ENCODE results near the gene CUL1.

CUL1 gene

DNA sequence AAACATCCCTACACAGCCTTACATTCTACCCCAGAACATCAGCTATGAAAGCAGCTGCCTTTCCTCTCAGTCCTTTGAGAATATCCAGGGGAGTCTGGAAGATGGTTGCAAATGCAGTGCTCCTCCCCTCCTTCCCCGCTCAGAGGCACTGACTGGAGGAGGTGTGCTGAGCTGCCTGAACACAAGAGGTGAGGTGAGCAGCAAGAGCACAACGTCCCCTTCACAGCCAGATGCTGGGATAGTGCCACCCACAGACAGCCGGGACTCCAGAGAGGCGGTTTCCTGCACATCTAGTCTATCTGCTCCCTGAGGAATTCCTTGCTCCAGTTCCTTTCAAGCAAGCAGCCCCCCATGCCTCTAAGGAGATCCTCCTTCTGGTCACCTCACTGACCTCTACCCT is 111.2 kb downstream of the CUL1 start:
- no peak for DNase-seq

DNA sequence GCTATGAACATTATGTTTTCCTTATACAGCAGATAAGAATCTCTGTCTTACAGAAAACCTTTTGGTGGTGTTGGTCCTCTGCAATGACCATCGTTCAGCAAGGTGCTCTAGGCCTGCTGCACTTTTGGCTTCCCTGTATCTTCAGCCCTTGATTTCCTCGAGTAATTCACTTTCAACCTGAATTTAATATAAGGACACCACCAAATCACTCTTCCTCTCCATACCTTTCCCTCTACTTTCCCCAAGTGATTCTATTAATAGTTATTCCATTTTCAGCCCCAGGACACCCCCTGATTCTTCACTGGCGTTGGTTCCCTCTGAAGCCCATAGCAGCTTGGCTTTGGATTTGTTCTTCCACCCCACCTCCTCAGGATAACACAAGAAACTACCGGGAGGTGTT is 113.2 kb downstream of the CUL1 start:
- DNase-seq: no peak

DNA sequence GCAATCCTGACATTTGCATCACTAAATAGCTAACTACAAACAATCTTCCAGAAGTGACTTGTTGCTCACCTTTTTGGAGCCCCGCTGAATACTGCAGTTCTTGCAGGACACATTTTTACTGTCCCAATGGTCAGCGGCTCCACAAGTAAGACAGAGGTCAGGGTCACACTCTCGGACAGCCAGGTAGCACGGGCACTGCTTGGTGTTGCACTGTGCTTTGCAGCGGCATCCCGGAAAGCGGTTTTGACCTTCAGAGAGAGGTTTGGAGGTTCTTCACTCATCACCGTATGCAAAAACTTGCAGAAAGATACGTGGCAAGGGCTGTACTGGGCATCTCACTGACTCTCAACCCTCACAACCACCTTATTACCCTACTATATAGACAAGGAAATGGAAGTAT is 115.2 kb downstream of the CUL1 start:
- no peak for DNase-seq

DNA sequence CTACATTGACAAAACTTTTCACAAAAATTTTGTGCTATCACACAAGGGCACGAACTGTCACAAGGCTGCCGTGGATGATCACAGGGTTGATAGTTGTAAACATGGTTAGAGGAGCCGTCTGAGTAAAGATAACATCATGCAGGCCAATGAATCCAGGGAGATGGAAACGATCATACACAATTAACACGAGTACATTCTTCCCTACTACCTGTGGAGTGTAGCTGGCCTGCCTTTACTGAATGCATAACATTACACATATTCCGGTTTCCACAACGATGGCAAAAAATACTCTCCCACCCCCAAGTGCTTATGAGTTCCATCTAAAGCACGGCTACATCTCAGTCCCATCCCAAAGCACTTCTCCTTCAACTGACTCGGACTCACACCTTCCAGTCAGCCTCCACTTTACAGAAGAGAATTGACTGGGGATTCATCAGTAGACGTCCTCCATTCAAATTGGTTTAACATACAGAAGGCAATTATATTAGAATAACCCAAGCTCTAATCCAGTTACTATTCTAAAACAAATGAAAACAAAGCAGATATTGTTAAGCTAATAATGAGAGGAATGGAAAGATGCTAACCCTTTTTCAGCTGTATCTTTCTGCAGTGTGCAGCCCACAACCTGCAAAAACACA is 116.3 kb downstream of the CUL1 start:
- no peak for DNase-seq

- no peak for DNase-seq
Observed at GRCh38 chr7:148815612-148816011, 116.9 kb downstream of the CUL1 start.

DNA sequence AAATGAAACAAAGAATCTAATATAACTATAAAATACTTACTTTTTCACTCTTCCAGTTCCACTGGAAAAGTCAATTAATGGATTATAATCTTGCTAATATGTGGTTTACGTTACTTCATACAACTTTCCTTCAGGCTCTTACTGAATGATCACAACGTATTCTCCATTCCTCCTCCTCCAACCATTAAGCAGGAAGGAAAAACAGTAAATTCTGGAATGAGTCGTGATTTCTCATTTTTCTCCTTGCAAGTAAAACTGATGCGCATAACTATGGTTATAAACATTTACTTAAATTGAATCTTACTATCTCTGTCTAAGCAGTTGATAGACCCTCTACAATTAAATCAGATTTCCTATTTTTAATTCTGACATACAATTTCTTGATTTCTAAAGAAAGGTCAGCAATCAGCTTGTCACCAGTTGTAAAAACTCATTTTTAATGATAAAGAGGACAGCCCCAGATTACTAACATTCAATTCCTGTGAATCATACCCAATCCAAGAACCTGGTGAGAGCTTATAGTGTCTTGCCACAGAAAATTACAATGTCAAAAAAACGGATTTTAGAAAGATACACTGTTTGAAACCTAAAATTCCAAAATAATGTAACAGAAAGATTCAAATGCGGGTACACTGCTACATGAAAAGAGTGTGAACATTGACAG is 121.1 kb downstream of the CUL1 start:
- no peak for DNase-seq

DNA sequence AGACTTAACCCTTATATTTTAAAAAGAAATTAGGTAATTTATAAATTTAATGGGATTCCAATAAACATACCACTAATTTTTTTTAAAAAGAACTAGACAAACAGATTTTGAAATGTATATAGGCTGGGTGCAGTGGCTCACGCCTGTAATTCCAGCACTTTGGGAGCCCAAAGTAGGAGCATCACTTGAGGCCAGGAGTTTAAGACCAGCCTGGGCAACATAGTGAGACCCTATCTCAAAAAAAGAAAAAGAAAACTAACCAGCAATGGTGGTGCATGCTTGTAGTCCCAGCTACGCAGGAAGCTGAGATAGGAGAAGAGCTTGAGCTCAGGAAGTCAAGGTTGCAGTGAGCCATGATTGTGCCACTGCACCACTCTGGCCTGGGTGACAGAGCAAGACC is 122.7 kb downstream of the CUL1 start:
- DNase-seq: no peak

- no peak for DNase-seq
Observed at GRCh38 chr7:148824864-148825263, 126.2 kb downstream of the CUL1 start.

DNA sequence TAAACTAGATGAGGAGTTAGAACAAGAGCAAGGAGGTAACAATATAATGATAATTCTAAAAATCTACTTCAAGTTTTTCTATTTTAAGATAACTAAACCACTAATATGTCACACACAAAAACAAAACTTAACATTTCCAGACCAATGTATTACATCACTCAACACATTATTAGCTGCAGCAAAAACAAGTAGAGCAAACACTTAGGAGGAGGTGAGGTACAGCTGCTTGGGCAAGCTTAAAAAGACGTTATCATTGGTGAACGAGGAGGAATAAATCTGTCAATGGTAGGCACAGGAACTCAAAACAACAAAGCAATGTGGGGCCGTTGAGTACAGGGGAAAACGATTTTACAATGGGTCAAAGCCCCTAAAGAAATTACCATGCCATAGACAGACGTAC is 126.6 kb downstream of the CUL1 start:
- no peak for DNase-seq

DNA sequence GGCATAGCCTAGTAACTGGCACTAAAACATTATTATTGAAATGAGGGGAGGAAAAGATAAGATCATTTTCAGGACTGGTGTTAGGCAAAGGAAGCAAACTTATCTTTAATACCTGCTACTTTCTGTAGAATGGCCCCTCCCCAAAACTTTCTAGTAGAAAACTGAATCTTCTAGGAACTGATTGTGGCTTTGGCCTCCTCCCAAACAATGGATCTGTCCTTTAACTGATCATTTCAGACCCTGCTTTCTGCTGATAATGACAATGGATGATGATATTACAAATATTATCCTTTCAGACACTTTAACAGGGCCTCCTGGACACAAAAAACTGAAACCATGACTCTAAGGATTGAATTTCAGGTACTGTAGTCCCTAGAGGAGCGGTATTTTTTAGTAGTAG is 130.3 kb downstream of the CUL1 start:
- no peak for DNase-seq

- DNase-seq: no peak
Observed at GRCh38 chr7:148830897-148831692, 132.4 kb downstream of the CUL1 start.

- DNase-seq: no peak
Observed at GRCh38 chr7:148831782-148832181, 133.1 kb downstream of the CUL1 start.

GRCh38 chr7:148834605-148835004 is 135.9 kb downstream of the CUL1 start:
- no peak for DNase-seq

GRCh38 chr7:148835854-148836253 is 137.2 kb downstream of the CUL1 start:
- no peak for DNase-seq

DNA sequence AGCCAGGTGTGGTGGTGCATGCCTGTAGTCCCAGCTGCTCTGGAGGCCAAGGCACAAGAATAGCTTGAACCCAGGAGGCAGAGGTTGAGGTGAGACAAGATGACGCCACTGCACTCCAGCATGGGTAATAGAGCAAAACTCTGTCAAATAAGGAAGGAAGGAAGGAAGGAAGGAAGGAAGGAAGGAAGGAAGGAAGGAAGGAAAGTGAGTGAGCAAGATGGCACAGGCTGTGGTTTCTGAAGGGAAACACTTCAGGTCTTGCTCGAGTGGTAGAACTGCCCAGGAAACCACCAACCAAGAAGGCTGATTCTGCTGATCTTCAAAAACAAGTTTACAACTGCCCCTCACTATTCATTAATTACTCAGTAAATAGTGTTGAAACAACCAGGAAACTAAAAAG is 140.2 kb downstream of the CUL1 start:
- no peak for DNase-seq

- no peak for DNase-seq
Observed at GRCh38 chr7:148847815-148848734, 149.4 kb downstream of the CUL1 start.

GRCh38 chr7:148849393-148850098 is 150.8 kb downstream of the CUL1 start:
- DNase-seq: no peak

- no peak for DNase-seq
Observed at GRCh38 chr7:148850564-148850963, 151.9 kb downstream of the CUL1 start.
